Smooth muscle cell (in vitro differentiated cells): Measurements from ENCODE around the gene IQGAP2. TPM values are rescaled to one million over a fixed set of nuclear protein-coding genes. Genes with fewer than 3 reads are reported as not detected.

Source experiments
- DNase-seq: peaks from one replicate; lab custom pipeline; 2025; ENCODE audit not compliant: unreplicated experiment; lab: John Stamatoyannopoulos, UW
- H2AFZ ChIP-seq: fragments of 200-600 bp; sonication (generic); 2 replicates; pipeline ENCODE4 v1.6.0; 2016; ENCODE audit warnings: antibody characterized with exemption, low read depth, mild to moderate bottlenecking
- H3F3A ChIP-seq: fragments of 200-600 bp; sonication (generic); 2 replicates; pipeline ENCODE4 v1.6.0; 2017; ENCODE audit warnings: antibody characterized with exemption, low read depth
- H3K27ac ChIP-seq: fragments of 200-600 bp; sonication (generic); 2 replicates; pipeline ENCODE4 v1.5.1; 2016; ENCODE audit warnings: low read depth, mild to moderate bottlenecking
- H3K27me3 ChIP-seq: fragments of 200-600 bp; sonication (generic); 2 replicates; pipeline ENCODE4 v1.6.1; 2016; ENCODE audit warnings: low read depth, mild to moderate bottlenecking
- H3K36me3 ChIP-seq: fragments of 200-600 bp; sonication (generic); 2 replicates; pipeline ENCODE4 v1.5.1; 2016; ENCODE audit warnings: low read depth
- H3K4me1 ChIP-seq: fragments of 200-600 bp; sonication (generic); 2 replicates; pipeline ENCODE4 v1.5.1; 2016; ENCODE audit warnings: low read depth
- H3K4me2 ChIP-seq: fragments of 200-600 bp; sonication (generic); 2 replicates; pipeline ENCODE4 v1.6.0; 2016; ENCODE audit warnings: mild to moderate bottlenecking
- H3K4me3 ChIP-seq: fragments of 200-600 bp; sonication (generic); 2 replicates; pipeline ENCODE4 v1.5.1; 2016; ENCODE audit warnings: mild to moderate bottlenecking
- H3K79me2 ChIP-seq: fragments of 200-600 bp; sonication (generic); 2 replicates; pipeline ENCODE4 v1.6.0; 2016; ENCODE audit warnings: low read depth, mild to moderate bottlenecking
- H3K9ac ChIP-seq: fragments of 200-600 bp; sonication (generic); 2 replicates; pipeline ENCODE4 v1.6.0; 2016; ENCODE audit warnings: low read depth
- H3K9me3 ChIP-seq: fragments of 200-600 bp; sonication (generic); replicated peaks from 2 replicates; pipeline ENCODE4 v1.5.1; 2016; ENCODE audit warnings: low read depth
- H4K20me1 ChIP-seq: fragments of 200-600 bp; sonication (generic); 2 replicates; pipeline ENCODE4 v1.6.0; 2016; ENCODE audit warnings: low read depth
- WGBS: methylation state at CpG from one replicate; pipeline ENCODE4 v1.1.7; 2016; ENCODE audit warnings: low lambda C conversion rate; 5-methylcytosine and 5-hydroxymethylcytosine counted together
- polyA plus RNA-seq: library from polyadenylated mRNA; unstranded; fragments of >200 nt; fragmentation: Nextera tagmentation; extraction: Ambion mirVana; gene quantifications from 2 replicates; pipeline ENCODE4 v1.2.1, GENCODE V29; 2016
- total RNA-seq: library from RNA; depleted of rRNA; stranded (reverse); fragments of >200 nt; gene quantifications from 2 replicates; pipeline ENCODE4 v1.2.3, GENCODE V29; 2014
- TF ChIP-seq, protein P1 (sequence below): fragments of 200-600 bp; sonication (generic); IDR thresholded peaks from 2 replicates; pipeline ENCODE4 v1.5.1; 2017; ENCODE audit warnings: borderline replicate concordance, mild to moderate bottlenecking, antibody characterized with exemption; ENCODE audit not compliant: insufficient read depth, poor library complexity, severe bottlenecking

IQGAP2 gene
- total and polyA plus RNA-seq, 2 experiments from 2014 or later: 7.3 to 16.6 TPM

DNA sequence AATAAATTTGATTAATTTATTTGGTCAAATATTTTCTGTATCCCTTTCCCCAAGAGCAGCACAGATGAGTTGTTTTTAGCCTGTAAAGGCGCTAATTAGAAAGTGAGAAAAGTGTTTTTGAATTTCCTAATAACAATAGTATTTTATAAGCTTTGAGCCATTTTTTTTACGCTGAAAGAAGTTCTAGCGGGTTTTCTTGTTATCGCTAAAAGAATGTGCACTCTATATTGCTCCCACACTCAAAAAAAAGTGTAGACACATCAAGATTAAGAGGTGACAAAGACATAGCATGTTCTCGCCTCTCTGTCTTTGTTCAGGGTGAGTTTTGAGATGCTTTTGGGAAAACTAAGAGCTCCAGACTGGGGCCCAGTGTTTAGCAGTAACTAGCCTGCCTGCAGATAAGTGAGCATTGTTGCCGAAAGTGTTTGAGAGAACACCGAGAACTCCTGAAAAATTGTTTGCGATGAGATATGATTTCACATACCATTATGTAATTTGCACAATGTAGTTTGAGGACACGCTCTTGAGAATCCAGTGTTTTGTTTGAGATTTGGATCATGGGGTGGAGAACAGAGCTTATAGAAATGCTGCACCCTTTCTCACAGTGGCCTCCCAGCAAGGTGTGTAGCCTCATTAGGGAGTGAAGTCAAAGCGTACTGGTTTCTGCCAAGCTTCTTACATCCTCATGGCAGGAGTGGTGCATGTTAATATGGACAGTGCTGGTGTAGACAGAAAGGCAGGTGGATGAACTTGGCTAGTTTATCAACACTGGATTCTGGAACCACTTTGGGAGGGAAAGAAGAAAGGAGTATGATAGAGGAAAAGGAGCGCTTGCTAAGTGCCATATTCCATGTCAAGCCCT lies 314.4 kb downstream of the IQGAP2 start:
- Histone ChIP-seq H2AFZ (peak overlapping the region; percentile 99), H3K4me3 (peak overlapping the region; percentile 98), H3K9me3 (no peaks in the 10 kb centered on the region), H4K20me1 (peaks cover 6% of the 10 kb centered on the region), H3K4me2 (peak overlapping the region; percentile 99), H3K36me3 (no peaks in the 10 kb centered on the region), H3K27ac (peak overlapping the region; percentile 83), H3K79me2 (peaks cover 54% of the 10 kb centered on the region), H3K9ac (peak overlapping the region; percentile 94), H3K27me3 (peaks cover 12% of the 10 kb centered on the region), H3K4me1 (peaks cover 27% of the 10 kb centered on the region), H3F3A (peaks cover 8% of the 10 kb centered on the region)
- 71% methylated on average over 11 of the region's 11 CpGs for WGBS
- DNase-seq: no peak
- TF ChIP-seq, protein P1, sequence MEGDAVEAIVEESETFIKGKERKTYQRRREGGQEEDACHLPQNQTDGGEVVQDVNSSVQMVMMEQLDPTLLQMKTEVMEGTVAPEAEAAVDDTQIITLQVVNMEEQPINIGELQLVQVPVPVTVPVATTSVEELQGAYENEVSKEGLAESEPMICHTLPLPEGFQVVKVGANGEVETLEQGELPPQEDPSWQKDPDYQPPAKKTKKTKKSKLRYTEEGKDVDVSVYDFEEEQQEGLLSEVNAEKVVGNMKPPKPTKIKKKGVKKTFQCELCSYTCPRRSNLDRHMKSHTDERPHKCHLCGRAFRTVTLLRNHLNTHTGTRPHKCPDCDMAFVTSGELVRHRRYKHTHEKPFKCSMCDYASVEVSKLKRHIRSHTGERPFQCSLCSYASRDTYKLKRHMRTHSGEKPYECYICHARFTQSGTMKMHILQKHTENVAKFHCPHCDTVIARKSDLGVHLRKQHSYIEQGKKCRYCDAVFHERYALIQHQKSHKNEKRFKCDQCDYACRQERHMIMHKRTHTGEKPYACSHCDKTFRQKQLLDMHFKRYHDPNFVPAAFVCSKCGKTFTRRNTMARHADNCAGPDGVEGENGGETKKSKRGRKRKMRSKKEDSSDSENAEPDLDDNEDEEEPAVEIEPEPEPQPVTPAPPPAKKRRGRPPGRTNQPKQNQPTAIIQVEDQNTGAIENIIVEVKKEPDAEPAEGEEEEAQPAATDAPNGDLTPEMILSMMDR: no peak

DNA sequence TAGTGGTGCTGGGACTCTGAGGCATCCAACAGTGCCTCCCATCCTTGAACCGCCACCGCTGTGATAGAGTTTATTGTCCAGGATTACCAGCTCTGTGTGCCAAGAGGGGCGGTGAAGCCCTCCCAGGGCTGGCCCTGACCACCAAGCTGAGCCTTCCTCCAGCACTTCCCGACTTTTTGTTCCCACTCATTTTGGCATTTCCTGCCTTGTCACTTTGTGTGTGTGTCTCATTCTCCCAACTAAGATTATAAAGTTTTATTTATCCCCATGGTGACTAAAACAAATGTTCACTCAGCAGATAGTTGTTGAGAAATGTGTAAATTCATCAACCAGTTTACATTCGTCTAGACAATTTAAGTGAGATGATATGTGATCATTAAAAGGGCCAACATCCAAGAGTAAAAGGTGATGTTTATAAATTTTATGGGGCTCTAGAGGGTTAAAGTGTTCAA lies 315.3 kb downstream of the IQGAP2 start:
- H3K27me3 ChIP-seq: peaks cover 12% of the 10 kb centered on the region
- no peaks in the 10 kb centered on the region for H3K9me3 ChIP-seq
- H2AFZ ChIP-seq: no peak overlapping the region
- WGBS: 30% methylated on average over 5 of the region's 5 CpGs
- DNase-seq: no peak
- H3K4me3 ChIP-seq: peak overlapping the region; percentile 98
- H3K9ac ChIP-seq: peak overlapping the region; percentile 94
- H3K4me2 ChIP-seq: peak overlapping the region; percentile 99
- H3K36me3 ChIP-seq: no peaks in the 10 kb centered on the region
- peaks cover 27% of the 10 kb centered on the region for H3K4me1 ChIP-seq
- H3K79me2 ChIP-seq: peaks cover 63% of the 10 kb centered on the region
- peaks cover 6% of the 10 kb centered on the region for H4K20me1 ChIP-seq
- peak overlapping the region; percentile 83 for H3K27ac ChIP-seq
- peaks cover 8% of the 10 kb centered on the region for H3F3A ChIP-seq
- TF ChIP-seq, protein P1: no peak

DNA sequence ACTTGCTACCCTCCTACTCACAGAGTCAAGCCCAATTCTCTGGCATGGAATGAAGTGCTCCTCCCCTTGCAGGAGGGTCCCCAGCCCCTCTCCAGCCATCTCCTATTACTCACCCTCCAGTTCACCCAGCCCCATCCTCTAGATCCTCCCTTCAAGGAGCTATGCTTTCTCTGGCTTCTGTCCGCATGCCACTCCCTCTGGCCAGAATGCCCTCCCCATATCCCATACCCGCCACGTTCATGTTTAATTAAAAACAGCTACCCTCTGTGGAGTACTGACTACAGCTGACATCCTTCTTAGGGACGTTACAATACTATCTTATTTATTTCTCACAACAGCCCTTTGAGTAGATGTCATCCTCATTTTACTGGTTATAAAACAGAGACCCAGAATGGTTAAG lies 315.8 kb downstream of the IQGAP2 start:
- Histone ChIP-seq H3K36me3 (no peaks in the 10 kb centered on the region), H3K4me1 (peaks cover 27% of the 10 kb centered on the region), H3K79me2 (peaks cover 68% of the 10 kb centered on the region), H3K9me3 (no peaks in the 10 kb centered on the region), H3K9ac (peak overlapping the region; percentile 68), H3K4me2 (peak overlapping the region; percentile 99), H2AFZ (no peak overlapping the region), H3K4me3 (no peak overlapping the region), H3K27me3 (peaks cover 12% of the 10 kb centered on the region), H3K27ac (peak overlapping the region; percentile 83), H4K20me1 (peaks cover 6% of the 10 kb centered on the region), H3F3A (peaks cover 10% of the 10 kb centered on the region)
- TF ChIP-seq, protein P1: no peak
- DNase-seq: no peak
- WGBS: 34% methylated on average over 4 of the region's 4 CpGs
